Measurements from ENCODE around the gene POR.
"Not testable (repeated sequence)": the region's sequence is repeated elsewhere in the genome, so short reads cannot be mapped to it uniquely, and the experiment has no call there.

POR gene

GRCh38 chr7:75914655-75915415, at the start of gene POR:
Gene POR, plus strand, starts transcription at chr7:75915155. Its CDS starts 38,847 bp downstream, at chr7:75954002.
- FAIRE-seq, result no peak

- no peak for FAIRE-seq
These were observed 48.9 kb upstream of the POR start for GRCh38 chr7:75866114-75866488.

- no peak for FAIRE-seq
These were observed 48.2 kb upstream of the POR start for GRCh38 chr7:75866489-75867389.

- FAIRE-seq, result no peak
These were observed 47.6 kb upstream of the POR start for GRCh38 chr7:75867390-75867717.

- no peak for FAIRE-seq
These were observed 46.8 kb upstream of the POR start for GRCh38 chr7:75868153-75868552.

- no peak for FAIRE-seq
These were observed 45.1 kb upstream of the POR start for GRCh38 chr7:75869776-75870379.

GRCh38 chr7:75870557-75871161, 44.3 kb upstream of the POR start:
- no peak for FAIRE-seq

- no peak for FAIRE-seq
These were observed 42.7 kb upstream of the POR start for GRCh38 chr7:75872073-75872782.

- not testable (repeated sequence) for FAIRE-seq
These were observed 40.8 kb upstream of the POR start for GRCh38 chr7:75874180-75874579.

GRCh38 chr7:75875113-75876080, 39.6 kb upstream of the POR start:
- FAIRE-seq, result no peak

GRCh38 chr7:75876126-75876881, 38.7 kb upstream of the POR start:
- FAIRE-seq, result no peak

- no peak for FAIRE-seq
These were observed 36.6 kb upstream of the POR start for GRCh38 chr7:75878312-75878768.

- FAIRE-seq, result no peak
These were observed 36.0 kb upstream of the POR start, which contains the start of gene RHBDD2 for GRCh38 chr7:75878769-75879611. Gene RHBDD2, plus strand, starts transcription at chr7:75879034. Its CDS starts 49 bp downstream, at chr7:75879083.

- FAIRE-seq, result no peak
These were observed 35.2 kb upstream of the POR start for GRCh38 chr7:75879771-75880184.

GRCh38 chr7:75880242-75880641, 34.7 kb upstream of the POR start:
- no peak for FAIRE-seq

- no peak for FAIRE-seq
These were observed 33.4 kb upstream of the POR start for GRCh38 chr7:75881436-75882095.

GRCh38 chr7:75883265-75883824, 31.6 kb upstream of the POR start:
- not testable (repeated sequence) for FAIRE-seq

GRCh38 chr7:75884476-75884875, 30.5 kb upstream of the POR start:
- FAIRE-seq, result no peak

All from islet of Langerhans (tissue), 1 donor.